ENCODE results near the gene OR2AT4.

Gene OR2AT4

DNA sequence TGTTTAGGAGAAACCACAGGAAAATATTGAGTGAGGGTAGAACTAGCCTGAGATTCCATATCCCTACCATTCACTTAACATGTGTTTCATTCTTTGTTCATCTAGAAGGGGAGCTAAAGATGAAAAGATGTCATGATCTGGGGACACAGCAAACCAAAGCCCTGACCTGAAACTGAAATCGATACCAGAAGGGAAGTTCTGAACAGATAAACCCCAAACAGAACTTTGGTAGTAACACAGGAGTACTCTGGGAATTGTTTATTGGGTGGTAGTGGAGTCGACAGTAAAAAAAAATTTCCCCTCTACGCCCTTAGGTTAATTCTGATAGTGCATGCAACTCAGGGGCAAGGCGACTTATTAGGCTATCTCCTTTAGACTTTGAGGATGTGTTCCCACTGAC lies 27.2 kb downstream of the OR2AT4 start:
- TF ChIP-seq, protein P1, sequence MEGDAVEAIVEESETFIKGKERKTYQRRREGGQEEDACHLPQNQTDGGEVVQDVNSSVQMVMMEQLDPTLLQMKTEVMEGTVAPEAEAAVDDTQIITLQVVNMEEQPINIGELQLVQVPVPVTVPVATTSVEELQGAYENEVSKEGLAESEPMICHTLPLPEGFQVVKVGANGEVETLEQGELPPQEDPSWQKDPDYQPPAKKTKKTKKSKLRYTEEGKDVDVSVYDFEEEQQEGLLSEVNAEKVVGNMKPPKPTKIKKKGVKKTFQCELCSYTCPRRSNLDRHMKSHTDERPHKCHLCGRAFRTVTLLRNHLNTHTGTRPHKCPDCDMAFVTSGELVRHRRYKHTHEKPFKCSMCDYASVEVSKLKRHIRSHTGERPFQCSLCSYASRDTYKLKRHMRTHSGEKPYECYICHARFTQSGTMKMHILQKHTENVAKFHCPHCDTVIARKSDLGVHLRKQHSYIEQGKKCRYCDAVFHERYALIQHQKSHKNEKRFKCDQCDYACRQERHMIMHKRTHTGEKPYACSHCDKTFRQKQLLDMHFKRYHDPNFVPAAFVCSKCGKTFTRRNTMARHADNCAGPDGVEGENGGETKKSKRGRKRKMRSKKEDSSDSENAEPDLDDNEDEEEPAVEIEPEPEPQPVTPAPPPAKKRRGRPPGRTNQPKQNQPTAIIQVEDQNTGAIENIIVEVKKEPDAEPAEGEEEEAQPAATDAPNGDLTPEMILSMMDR (IDR thresholded peaks at IDR 0.05; ENCODE audit: low read length, missing control alignments) = no peak
- no peak overlapping the region for H3K4me3 ChIP-seq (replicated peaks; ENCODE audit: low read depth, low read length)
- DNase-seq (ENCODE audit: low read depth) = no peak

DNA sequence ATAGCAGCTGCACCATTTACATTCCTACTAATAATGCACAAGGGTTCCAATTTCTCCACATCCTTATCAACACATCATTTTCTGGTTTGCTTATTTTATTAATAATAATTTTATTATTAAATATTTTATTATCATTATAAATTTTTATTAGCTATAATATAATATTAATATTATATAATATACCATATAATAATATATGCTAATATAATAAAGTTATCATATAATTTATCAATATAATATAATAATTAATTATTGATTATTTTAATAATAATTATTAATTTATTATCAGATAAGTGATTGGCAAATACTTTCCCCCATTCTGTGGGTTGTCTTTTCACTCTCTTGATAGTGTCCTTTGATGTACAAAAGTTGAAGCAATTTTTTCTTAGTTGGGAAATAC lies 27.7 kb downstream of the OR2AT4 start:
- TF ChIP-seq, protein P1 (IDR thresholded peaks at IDR 0.05; ENCODE audit: low read length, missing control alignments) = no peak
- no peak for DNase-seq (ENCODE audit: low read depth)
- no peak overlapping the region for H3K4me3 ChIP-seq (replicated peaks; ENCODE audit: low read depth, low read length)

DNA sequence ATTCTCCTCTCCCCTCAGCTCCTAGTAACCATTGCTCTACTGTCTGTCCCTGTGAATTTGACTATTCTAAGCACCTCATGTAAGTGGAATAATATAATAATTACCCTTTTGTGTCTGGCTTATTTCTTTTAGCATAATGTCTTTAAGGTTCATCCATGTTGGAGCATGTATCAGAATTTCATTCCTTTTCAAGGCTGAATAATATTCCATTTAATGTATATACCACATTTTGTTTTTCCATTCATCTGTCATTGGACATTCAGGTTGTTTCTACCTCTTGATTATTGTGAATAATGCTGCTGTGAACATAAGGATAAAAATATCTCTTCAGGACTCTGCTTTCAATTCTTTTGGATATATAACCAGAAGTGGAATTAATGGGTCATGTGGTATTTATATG lies 28.1 kb downstream of the OR2AT4 start:
- DNase-seq (ENCODE audit: low read depth) = no peak
- no peak overlapping the region for H3K4me3 ChIP-seq (replicated peaks; ENCODE audit: low read depth, low read length)
- TF ChIP-seq, protein P1 (IDR thresholded peaks at IDR 0.05; ENCODE audit: low read length, missing control alignments) = no peak

DNA sequence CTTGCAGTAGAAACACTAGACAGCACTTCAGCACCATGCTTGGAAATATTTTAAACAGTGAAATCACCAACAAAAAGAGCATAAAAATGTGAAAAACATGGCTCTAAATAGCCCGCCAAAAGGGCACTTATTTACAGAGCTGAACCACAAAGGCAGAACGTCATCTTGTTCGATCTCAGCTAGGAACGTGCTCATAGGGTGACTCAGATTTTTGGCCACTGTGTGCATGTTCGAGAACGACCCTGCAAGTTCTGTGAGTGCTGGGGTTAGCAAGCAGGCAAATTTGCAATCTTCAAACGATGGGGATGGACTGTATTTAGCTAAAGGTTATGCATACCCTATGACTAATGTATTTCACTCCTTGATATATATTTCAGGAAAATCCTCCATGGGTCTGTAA lies 30.6 kb downstream of the OR2AT4 start:
- no peak overlapping the region for H3K4me3 ChIP-seq (replicated peaks; ENCODE audit: low read depth, low read length)
- no peak for DNase-seq (ENCODE audit: low read depth)
- TF ChIP-seq, protein P1 (IDR thresholded peaks at IDR 0.05; ENCODE audit: low read length, missing control alignments) = no peak

DNA sequence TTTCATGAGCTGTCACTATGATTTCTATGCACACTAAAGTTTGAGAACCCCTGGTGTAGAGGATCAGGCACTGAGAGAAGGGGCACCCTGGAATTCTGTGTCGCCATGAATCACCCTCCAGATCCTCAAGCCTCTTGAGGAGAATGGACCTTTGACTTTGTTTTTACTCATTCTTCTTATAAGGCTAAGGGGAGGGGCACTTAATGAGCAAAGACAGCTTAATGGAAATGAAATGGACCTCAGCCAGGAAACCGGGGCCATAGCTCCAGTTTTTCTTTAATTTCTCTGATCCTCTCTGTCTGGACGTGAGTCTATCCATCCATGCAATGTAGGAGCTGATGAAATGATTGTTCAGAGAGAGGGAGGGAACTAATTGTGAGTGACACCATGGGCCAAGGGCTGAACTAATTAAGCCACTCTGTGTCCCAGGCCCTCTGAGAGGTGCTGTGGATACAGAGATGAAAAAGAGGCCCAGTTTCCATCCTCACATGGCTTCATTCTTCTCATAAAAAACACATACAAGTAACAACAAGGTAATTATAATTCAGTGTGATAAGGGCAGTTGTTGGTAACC lies 32.8 kb downstream of the OR2AT4 start:
- no peak for DNase-seq (ENCODE audit: low read depth)
- H3K4me3 ChIP-seq (replicated peaks; ENCODE audit: low read depth, low read length) = no peak overlapping the region
- TF ChIP-seq, protein P1 (IDR thresholded peaks at IDR 0.05; ENCODE audit: low read length, missing control alignments) = no peak

DNA sequence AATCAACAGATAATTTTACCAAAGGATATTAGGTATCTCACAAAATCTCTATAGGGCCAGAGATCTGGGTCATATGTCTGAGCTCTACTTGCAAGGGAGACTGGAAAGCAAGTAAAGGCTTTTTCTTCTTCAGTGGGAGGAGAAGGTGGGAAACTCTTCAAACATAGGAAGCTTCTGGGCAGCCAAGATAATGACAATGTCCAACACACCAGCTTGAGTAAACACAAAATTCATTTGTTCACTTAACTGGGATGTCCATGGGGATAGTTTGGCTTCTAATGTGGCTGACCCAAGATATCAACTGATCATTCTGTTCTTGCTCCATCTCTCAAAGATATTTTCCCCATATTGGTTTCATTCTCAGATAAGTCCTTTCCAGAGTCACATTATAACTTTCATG lies 37.4 kb downstream of the OR2AT4 start:
- H3K4me3 ChIP-seq (replicated peaks; ENCODE audit: low read depth, low read length) = no peak overlapping the region
- no peak for DNase-seq (ENCODE audit: low read depth)
- TF ChIP-seq, protein P1 (IDR thresholded peaks at IDR 0.05; ENCODE audit: low read length, missing control alignments) = no peak

DNA sequence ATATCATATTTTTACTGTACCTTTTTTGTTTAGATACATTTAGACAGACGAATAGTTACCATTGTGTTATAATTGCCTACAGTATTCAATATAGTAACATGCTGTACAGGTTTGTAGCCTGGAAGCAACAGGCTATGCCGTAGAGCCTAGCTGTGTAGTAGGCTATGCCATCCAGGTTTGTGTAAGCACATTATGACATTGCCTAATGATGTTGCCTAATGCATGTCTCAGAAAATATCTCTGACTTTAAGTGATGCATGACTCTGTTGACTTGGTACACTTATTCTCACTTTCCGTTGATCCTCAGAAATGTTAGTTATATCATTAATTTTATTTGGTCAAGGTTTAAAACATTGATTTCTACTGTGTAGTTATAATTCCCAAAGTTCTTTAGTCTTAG lies 39.9 kb downstream of the OR2AT4 start:
- TF ChIP-seq, protein P1 (IDR thresholded peaks at IDR 0.05; ENCODE audit: low read length, missing control alignments) = no peak
- no peak for DNase-seq (ENCODE audit: low read depth)
- H3K4me3 ChIP-seq (replicated peaks; ENCODE audit: low read depth, low read length) = no peak overlapping the region

Measured in fibroblast of pulmonary artery (primary cell).